A204.1 (cell line): ENCODE data around the gene KLHL40.

Experiments used
- FAIRE-seq: peaks from 2 replicates; lab custom pipeline; 2012; peaks lifted over from hg19 to GRCh38; lab: Jason Lieb, UNC

KLHL40 gene

GRCh38 chr3:42658091-42658770 is 27.1 kb upstream of the KLHL40 start:
- no peak for FAIRE-seq

- no peak for FAIRE-seq
Measured at GRCh38 chr3:42658771-42659390, 26.5 kb upstream of the KLHL40 start.

- FAIRE-seq: no peak
Measured at GRCh38 chr3:42659451-42660130, 25.7 kb upstream of the KLHL40 start.

- FAIRE-seq: no peak
Measured at GRCh38 chr3:42660131-42660715, 25.1 kb upstream of the KLHL40 start.

- FAIRE-seq: no peak
Measured at GRCh38 chr3:42660898-42661297, 24.4 kb upstream of the KLHL40 start.

- FAIRE-seq: no peak
Measured at GRCh38 chr3:42661593-42662022, 23.7 kb upstream of the KLHL40 start.

GRCh38 chr3:42662037-42662812 is 23.1 kb upstream of the KLHL40 start:
- FAIRE-seq: no peak

- no peak for FAIRE-seq
Measured at GRCh38 chr3:42662813-42663535, 22.4 kb upstream of the KLHL40 start.

GRCh38 chr3:42663581-42664437 is 21.5 kb upstream of the KLHL40 start:
- no peak for FAIRE-seq

GRCh38 chr3:42664438-42664803 is 20.9 kb upstream of the KLHL40 start:
- FAIRE-seq: no peak

- FAIRE-seq: no peak
Measured at GRCh38 chr3:42665050-42665878, 20.1 kb upstream of the KLHL40 start.

GRCh38 chr3:42666022-42666421 is 19.3 kb upstream of the KLHL40 start:
- FAIRE-seq: no peak

- FAIRE-seq: no peak
Measured at GRCh38 chr3:42666577-42666998, 18.7 kb upstream of the KLHL40 start.

GRCh38 chr3:42667096-42667522 is 18.2 kb upstream of the KLHL40 start:
- no peak for FAIRE-seq

GRCh38 chr3:42667523-42668412 is 17.6 kb upstream of the KLHL40 start:
- FAIRE-seq: no peak

- FAIRE-seq: no peak
Measured at GRCh38 chr3:42668413-42668760, 16.9 kb upstream of the KLHL40 start.

- FAIRE-seq: no peak
Measured at GRCh38 chr3:42668793-42669217, 16.5 kb upstream of the KLHL40 start.

- no peak for FAIRE-seq
Measured at GRCh38 chr3:42670051-42670576, 15.2 kb upstream of the KLHL40 start.

GRCh38 chr3:42670670-42671069 is 14.7 kb upstream of the KLHL40 start:
- no peak for FAIRE-seq
